ENCODE measurements around the gene TATDN2.

Gene TATDN2, protein sequence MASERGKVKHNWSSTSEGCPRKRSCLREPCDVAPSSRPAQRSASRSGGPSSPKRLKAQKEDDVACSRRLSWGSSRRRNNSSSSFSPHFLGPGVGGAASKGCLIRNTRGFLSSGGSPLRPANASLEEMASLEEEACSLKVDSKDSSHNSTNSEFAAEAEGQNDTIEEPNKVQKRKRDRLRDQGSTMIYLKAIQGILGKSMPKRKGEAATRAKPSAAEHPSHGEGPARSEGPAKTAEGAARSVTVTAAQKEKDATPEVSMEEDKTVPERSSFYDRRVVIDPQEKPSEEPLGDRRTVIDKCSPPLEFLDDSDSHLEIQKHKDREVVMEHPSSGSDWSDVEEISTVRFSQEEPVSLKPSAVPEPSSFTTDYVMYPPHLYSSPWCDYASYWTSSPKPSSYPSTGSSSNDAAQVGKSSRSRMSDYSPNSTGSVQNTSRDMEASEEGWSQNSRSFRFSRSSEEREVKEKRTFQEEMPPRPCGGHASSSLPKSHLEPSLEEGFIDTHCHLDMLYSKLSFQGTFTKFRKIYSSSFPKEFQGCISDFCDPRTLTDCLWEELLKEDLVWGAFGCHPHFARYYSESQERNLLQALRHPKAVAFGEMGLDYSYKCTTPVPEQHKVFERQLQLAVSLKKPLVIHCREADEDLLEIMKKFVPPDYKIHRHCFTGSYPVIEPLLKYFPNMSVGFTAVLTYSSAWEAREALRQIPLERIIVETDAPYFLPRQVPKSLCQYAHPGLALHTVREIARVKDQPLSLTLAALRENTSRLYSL

DNA sequence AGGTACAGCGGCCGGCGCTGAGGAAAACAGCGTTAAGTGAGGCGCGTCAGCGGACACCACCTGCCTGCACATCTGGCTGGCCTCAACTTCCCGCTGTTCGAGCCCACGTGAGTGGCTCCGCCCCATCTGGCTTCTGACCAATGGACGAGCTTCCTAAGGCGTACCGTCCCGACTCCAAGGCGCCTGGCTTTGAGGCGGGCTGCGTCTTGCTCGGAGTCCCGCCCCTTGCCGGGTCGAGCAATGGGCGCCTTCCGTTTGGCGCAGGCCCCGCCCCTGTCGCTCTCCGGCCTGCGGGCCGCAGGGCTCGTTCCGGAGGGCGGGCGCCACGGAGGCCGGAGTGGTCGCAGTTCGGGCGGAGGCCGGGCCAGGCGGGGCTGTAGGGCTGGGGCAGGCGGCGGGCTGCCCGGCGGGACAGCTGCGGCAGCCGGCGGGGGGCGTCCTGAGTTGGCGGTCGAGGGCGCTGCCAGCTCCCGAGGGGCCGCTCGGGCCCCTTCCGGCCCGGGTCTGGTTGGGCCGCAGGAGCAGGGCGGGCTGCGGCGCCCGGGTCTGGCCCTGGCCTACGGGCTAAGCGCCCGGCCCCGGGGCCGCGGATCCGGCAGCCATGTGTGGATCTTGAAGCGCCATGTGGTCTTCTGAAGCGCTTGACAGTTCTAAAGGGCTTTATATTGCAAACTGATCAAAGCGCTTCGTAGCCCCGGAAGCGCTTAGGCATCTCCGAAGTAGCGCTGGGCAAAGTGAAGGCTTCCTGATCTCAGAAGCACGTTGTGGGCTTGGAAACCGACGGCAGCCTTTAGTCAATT lies at the start of gene TATDN2:
TSS of gene TATDN2 (plus strand) at position 276 of the 800 bp plus-strand sequence. CDS start 742 bp downstream, outside the sequence.
- peak within 1 kb of the TSS; percentile 98 for H3K4me3 ChIP-seq (ENCODE audit: control insufficient read depth, low read depth, low read length)
- TF ChIP-seq, protein P1, sequence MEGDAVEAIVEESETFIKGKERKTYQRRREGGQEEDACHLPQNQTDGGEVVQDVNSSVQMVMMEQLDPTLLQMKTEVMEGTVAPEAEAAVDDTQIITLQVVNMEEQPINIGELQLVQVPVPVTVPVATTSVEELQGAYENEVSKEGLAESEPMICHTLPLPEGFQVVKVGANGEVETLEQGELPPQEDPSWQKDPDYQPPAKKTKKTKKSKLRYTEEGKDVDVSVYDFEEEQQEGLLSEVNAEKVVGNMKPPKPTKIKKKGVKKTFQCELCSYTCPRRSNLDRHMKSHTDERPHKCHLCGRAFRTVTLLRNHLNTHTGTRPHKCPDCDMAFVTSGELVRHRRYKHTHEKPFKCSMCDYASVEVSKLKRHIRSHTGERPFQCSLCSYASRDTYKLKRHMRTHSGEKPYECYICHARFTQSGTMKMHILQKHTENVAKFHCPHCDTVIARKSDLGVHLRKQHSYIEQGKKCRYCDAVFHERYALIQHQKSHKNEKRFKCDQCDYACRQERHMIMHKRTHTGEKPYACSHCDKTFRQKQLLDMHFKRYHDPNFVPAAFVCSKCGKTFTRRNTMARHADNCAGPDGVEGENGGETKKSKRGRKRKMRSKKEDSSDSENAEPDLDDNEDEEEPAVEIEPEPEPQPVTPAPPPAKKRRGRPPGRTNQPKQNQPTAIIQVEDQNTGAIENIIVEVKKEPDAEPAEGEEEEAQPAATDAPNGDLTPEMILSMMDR (IDR thresholded peaks at IDR 0.05; ENCODE audit: control insufficient read depth, insufficient read depth, low read depth, low read length, missing control alignments) = no peak

DNA sequence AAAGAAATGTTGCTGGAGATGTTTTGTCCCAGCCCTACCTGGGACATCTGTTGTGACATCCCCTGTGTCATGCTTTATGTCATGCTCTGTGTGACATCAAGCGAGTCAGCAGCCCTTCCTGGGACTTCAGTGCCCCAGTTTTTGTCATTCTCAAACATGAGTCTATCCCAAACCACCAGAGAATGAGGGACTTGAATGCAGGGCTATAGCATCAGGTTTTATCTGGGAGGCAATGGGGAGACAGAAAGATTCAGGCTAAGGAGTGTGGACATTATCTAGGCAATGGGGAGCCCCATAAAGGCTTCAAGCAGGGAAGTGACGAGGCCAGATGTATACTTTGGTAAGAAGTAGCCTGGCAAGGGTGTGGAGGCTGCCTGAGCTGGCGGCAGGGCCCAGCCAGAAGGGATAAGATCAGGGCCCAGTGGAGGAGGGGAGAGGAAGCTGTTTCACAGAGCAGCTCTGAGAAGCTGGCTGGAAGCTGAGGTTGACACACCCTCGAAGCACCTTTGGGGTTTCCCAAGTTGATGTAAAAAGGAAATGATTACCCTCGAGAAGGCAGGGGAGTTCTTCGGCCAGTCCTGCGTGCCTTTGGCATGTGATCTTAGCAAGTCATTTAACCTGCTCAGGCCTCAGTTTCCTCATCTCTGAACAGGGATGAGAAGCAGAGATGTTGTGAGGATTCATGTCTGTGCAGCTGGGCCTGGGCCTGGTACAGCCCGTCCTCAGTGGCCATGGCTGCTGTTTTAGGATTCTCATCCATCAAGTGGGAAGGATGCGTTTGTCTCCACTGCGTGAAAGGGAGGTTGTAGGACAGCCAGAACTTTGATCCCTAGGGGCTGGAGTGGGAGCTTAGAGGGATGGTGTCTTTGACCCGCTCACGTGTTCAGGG lies 49.3 kb upstream of the TATDN2 start:
- TF ChIP-seq, protein P1 (IDR thresholded peaks at IDR 0.05; ENCODE audit: control insufficient read depth, insufficient read depth, low read depth, low read length, missing control alignments) = no peak
- H3K4me3 ChIP-seq (ENCODE audit: control insufficient read depth, low read depth, low read length) = no peak overlapping the region
- DNase-seq (ENCODE audit: low read depth) = no peak

More for the DNA sequence above, at the start of gene TATDN2:
- peak; percentile 81 for DNase-seq (ENCODE audit: low read depth)

DNA sequence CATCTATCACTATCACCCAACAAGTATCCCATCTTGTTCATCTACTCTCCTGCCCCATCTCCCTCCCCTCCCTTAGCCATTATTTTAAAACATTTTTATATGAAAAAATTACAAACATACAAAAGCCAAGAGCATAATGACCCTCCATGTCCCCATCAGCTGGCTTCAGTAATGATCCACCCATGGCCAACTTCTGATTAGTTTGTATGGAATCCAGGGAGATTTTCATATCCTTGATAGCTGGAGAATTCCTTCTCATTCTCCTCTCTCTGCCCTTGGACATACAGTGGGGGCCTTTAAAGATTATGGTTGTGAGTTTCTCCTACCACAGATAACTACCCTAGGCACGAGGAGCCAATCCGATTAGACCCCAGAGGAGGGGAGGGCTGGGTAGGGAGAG lies 43.3 kb upstream of the TATDN2 start:
- no peak for DNase-seq (ENCODE audit: low read depth)
- H3K4me3 ChIP-seq (ENCODE audit: control insufficient read depth, low read depth, low read length) = no peak overlapping the region
- TF ChIP-seq, protein P1 (IDR thresholded peaks at IDR 0.05; ENCODE audit: control insufficient read depth, insufficient read depth, low read depth, low read length, missing control alignments) = no peak

DNA sequence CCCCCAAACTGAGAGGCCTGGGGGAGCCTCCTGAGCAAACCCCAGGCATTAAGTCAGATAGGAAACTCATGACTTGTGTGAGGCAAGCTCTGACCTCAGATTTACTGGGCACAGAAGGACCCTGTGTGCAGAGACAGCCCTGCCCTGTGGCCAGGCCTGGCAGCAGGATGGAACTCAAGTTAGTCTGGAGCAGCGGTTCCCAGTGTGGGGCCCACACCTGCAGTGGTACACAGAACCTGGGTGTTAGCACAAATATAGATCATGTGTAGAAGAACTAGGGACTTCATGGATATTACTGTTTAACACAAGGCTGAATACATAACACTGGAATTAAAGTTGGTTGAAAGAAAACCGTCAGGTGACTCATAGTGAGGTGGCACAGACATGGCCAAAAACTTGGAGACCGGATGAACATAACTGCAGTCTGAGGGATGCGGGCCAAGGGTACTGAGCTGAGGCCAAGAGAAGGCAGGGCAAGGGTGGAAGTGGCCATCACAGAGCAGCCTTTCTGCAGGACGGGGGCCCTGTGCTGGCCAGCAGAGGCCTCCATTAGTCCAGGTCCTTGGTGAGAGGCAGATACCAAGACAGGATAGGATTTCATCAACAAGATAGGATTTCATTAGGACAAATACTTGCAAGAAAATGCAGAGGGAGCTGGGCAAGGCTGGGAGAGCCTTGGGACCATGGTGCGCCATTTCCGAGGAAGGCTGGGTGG lies 42.7 kb upstream of the TATDN2 start:
- H3K4me3 ChIP-seq (ENCODE audit: control insufficient read depth, low read depth, low read length) = no peak overlapping the region
- TF ChIP-seq, protein P1 (IDR thresholded peaks at IDR 0.05; ENCODE audit: control insufficient read depth, insufficient read depth, low read depth, low read length, missing control alignments) = peak; percentile 4

DNA sequence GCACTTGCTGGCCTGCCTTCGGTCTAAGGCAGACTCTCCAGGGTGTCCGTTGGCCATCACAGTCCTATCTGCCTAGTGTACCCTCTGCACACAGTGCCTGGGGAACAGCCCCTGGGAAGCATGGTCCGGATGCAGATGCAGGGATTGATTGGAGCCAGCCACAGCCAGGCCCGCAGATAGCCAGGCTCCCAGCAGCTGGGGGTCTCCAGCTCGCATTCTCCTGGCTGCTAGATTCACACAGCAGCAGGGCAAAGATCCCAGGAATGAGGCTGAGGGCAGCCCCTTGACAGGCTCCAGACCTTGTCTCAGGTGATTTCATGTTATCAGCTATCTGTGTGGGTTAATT lies 42.1 kb upstream of the TATDN2 start:
- TF ChIP-seq, protein P1 (IDR thresholded peaks at IDR 0.05; ENCODE audit: control insufficient read depth, insufficient read depth, low read depth, low read length, missing control alignments) = no peak
- H3K4me3 ChIP-seq (ENCODE audit: control insufficient read depth, low read depth, low read length) = no peak overlapping the region
- DNase-seq (ENCODE audit: low read depth) = no peak

More for the DNA sequence above, 42.7 kb upstream of the TATDN2 start:
- DNase-seq (ENCODE audit: low read depth) = no peak
